Stimulated activated naive CD8-positive, alpha-beta T cell treated with anti-CD3 and anti-CD28 coated beads, Interleukin-15, amount 100 ng/mL, for 72 hours (primary cell): ENCODE results near the gene FKBP5.

ENCODE experiments used
- ATAC-seq: fragments of 150-1000 bp; cut with Tn5 transposase; 2 replicates; pipeline ENCODE4 v1.10.0; 2021; ENCODE audit warnings: mild to moderate bottlenecking, moderate library complexity
- DNase-seq, 2 donors: peaks; one replicate each; pipeline ENCODE4 v3.0.0; 2021 to 2022
- H3K27ac Mint-ChIP-seq, 2 donors: one replicate each; pipeline ENCODE4 v1.8.0; 2022; ENCODE audit warnings: mild to moderate bottlenecking in 2 of 2, mixed read lengths in 2 of 2, moderate library complexity in 2 of 2
- H3K27me3 Mint-ChIP-seq: one replicate; pipeline ENCODE4 v1.8.0; 2022; ENCODE audit warnings: mixed read lengths
- H3K4me1 Mint-ChIP-seq: one replicate; pipeline ENCODE4 v1.8.0; 2022; ENCODE audit warnings: mild to moderate bottlenecking, mixed read lengths
- H3K4me3 Mint-ChIP-seq, 2 donors: one replicate each; pipeline ENCODE4 v1.8.0; 2022; ENCODE audit warnings: mild to moderate bottlenecking in 2 of 2, mixed read lengths in 2 of 2, moderate library complexity in 1 of 2
- H3K9me3 Mint-ChIP-seq, 2 donors: one replicate each; pipeline ENCODE4 v1.8.0; 2022; ENCODE audit warnings: mixed read lengths in 2 of 2

The FKBP5 gene

DNA sequence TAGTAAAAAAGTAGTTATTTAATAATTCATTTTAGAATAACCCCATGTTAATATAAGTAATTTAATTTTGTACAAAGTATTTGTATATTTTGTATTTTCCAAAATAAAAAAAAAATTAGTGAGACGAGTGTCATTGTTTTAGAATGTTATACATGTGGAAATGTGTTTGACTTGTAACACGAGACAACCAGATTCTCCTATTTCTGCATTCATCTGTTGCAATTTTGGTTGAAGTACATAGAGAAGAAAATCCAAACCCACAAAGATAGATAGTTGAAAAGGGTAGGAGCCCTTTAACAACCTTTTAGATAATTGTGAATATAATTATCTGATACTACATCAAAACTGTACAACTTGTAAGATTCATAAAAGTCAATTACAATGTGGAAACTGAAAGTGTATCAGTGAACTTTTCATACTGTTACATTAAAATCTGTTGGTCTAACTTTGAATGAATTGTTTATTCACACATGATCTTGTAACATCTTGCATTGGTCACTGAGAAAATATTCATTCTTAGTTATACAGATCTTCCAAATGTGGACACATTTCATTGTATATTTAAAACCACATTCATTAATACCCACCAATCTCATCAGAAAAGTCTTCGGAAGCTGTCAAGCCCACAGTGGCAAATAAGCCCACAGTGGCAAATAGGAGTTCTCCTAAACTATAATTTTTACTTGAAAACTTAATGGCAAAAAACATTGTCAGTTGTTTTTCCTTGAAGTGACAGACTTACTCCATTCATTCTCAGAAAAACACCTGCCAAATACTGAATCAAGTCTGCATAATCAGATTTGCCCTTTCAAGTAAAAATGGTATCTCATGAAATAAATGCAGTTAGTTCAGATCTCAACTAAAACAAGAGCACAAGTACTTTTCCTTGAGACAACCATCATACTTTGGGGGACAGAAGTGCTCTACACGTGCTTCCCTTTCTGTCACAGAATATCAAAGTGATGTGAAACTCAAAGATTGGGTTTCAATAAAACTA lies 52.8 kb downstream of the FKBP5 start:
- H3K27me3 Mint-ChIP-seq, result no peaks in the 10 kb centered on the region
- H3K4me3 Mint-ChIP-seq, result peak overlapping the region; percentile 64 to 67
- no peak for ATAC-seq

DNA sequence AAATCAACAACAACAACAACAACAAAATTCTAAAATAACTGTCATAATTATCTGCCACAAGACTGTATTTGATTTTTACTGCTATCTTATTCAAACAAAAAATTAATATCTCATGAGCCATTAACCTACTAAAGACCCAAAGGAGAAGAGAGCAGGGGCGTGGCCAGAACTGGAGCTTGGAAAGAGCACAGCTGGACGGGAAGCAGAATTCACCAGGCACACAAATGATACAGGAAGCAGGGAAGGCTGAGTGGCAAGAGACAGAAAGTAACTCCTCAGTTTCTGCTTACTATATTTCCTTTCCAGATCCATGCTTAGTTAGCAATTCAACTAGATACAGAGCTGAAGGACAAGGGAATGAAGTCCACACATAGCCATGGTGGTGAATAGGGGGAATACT lies 54.4 kb downstream of the FKBP5 start:
- H3K4me1 Mint-ChIP-seq, result peaks cover 44% of the 10 kb centered on the region
- H3K4me3 Mint-ChIP-seq, result peak overlapping the region in 1 of 2 donors; percentile 1
- no peaks in the 10 kb centered on the region for H3K27me3 Mint-ChIP-seq
- peak overlapping the region in 1 of 2 donors; percentile 22 for H3K27ac Mint-ChIP-seq
- DNase-seq (no peak), ATAC-seq (no peak)
- H3K9me3 Mint-ChIP-seq, result no peaks in the 10 kb centered on the region

More for the DNA sequence above, 52.8 kb downstream of the FKBP5 start:
- no peak for DNase-seq
- Mint-ChIP-seq H3K27ac (peak overlapping the region; percentile 74 to 92), H3K4me1 (peaks cover 53% of the 10 kb centered on the region), H3K9me3 (no peaks in the 10 kb centered on the region)

DNA sequence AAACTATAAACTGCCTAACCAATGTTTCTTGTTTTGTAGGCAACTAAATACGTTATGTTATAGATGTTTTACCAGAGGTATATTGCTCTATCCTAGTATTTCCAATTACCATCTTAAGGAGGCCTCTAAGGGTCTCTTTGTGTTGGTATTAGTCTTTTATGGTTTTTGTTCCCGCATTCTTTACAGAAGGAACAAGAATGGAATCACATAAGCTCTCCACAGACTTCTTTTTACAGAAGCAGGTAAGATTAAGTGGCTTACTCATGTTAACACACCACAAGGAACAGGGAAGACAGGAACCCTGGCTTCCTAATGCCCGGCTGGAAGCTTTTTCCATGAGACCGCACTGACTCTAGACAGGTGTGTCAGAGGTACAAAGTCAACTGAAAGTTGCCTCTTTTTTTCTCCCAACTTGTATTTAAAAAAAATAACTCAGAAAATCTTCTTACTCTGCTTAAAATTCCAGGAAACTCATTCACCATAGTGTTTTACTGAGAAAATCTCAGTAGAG lies 55.1 kb downstream of the FKBP5 start:
- H3K27me3 Mint-ChIP-seq, result no peaks in the 10 kb centered on the region
- H3K9me3 Mint-ChIP-seq, result no peaks in the 10 kb centered on the region
- H3K4me1 Mint-ChIP-seq, result peaks cover 40% of the 10 kb centered on the region
- no peak overlapping the region for H3K4me3 Mint-ChIP-seq
- ATAC-seq, result no peak
- peak overlapping the region in 1 of 2 donors; percentile 59 for H3K27ac Mint-ChIP-seq
- DNase-seq, result no peak

DNA sequence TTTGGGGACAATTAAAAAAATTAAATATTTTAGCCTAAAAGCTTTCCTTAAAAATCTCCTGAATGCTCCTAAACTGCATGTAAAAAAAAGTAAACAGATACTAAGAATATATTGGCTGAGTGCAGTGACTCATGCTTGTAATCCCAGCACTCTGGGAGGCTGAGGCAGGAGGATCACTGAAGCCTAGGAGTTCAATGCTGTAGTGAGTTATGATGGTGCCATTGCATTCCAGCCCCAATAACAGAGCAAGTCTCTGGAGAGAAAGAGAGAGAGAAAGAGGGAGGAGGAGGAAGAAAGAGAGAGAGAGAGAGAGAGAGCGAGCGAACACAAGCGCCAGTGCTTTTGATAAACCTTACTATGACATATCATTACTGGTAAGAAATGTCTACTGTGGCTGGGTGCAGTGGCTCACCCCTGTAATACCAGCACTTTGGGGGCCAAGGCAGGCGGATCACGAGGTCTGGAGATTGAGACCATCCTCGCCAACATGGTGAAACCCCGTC lies 58.8 kb downstream of the FKBP5 start:
- no peak for ATAC-seq
- H3K27me3 Mint-ChIP-seq, result no peaks in the 10 kb centered on the region
- H3K9me3 Mint-ChIP-seq, result no peaks in the 10 kb centered on the region
- peak overlapping the region in 1 of 2 donors; percentile 73 for H3K27ac Mint-ChIP-seq
- H3K4me3 Mint-ChIP-seq, result no peak overlapping the region
- H3K4me1 Mint-ChIP-seq, result peaks cover 10% of the 10 kb centered on the region
- no peak for DNase-seq

DNA sequence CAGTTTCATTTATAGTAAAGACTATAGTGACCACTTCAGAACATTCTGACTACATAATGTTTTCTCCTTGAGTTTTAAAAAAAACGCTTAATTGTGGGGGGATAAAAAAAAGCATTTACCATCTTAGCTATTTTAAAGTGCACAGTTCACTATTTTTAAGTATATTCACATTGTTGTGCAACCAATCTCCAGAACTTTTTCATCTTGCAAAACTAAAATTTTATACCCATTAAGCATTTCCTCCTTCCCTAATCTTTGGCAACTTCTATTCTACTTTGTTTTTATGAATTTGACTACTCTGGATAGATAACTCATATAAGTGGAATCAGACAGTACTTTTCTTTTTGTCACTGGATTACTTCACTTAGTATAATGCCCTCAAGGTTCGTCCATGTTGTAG lies 62.3 kb downstream of the FKBP5 start:
- ATAC-seq, result no peak
- H3K9me3 Mint-ChIP-seq, result no peaks in the 10 kb centered on the region
- no peak overlapping the region for H3K27ac Mint-ChIP-seq

DNA sequence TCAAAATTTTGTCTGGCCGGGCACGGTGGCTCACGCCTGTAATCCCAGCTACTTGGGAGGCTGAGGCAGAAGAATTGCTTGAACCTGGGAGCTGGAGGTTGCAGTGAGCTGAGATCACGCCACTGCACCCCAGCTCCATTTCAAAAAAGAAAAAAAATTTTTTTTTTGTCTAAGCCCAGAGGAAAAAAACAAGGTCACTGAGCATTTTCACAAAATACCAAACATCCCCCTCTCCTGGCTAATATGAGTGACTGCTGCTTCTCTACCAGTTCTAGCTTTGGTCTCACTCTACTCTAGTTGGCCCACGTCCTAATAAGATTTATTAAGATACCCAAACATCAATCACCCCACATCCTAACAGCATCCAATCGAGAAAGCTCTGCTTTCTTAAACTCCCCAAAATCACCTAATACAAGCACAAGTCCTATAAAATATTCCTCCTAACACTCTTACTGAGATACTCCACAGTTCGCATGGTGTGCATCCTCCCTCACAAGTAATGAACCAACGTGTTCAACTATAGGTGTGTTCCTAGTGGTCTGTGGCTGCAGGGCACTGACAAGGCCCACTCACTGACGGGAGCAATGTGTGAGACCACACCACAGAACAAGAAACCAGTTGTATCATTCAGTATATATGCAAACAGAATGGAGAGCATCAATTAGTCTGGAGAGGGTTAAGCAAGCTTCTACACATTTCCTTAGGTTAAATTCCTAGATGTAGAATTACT lies 64.2 kb downstream of the FKBP5 start:
- no peak overlapping the region for H3K4me3 Mint-ChIP-seq
- H3K9me3 Mint-ChIP-seq, result no peaks in the 10 kb centered on the region
- peak; percentile 88 for ATAC-seq
- H3K4me1 Mint-ChIP-seq, result peaks cover 30% of the 10 kb centered on the region
- peak in 1 of 2 donors; percentile 25 for DNase-seq
- H3K27ac Mint-ChIP-seq, result peak overlapping the region; percentile 87 to 94
- H3K27me3 Mint-ChIP-seq, result no peaks in the 10 kb centered on the region

More for the DNA sequence above, 62.3 kb downstream of the FKBP5 start:
- no peak for DNase-seq
- no peaks in the 10 kb centered on the region for H3K27me3 Mint-ChIP-seq
- no peak overlapping the region for H3K4me3 Mint-ChIP-seq
- H3K4me1 Mint-ChIP-seq, result peaks cover 30% of the 10 kb centered on the region

DNA sequence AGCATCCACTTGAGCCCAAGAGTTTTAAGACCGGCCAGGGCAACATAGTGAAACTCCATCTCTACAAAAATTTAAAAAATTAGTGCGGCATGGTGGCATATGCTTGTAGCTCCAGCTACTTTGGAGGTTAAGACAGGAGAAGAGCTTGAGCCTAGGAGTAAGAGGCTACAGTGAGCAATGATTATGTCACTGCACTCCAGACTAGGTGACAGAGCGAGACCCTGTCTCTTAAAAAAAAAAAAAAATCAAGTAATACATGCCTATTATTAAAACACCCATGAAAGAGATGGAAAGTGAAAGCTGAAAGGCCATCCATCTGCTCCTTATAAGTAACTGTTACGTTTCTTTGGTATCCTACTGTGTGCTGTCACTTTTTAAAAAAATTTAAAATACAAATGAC lies 66.4 kb downstream of the FKBP5 start:
- Mint-ChIP-seq H3K9me3 (no peaks in the 10 kb centered on the region), H3K27me3 (no peaks in the 10 kb centered on the region)

DNA sequence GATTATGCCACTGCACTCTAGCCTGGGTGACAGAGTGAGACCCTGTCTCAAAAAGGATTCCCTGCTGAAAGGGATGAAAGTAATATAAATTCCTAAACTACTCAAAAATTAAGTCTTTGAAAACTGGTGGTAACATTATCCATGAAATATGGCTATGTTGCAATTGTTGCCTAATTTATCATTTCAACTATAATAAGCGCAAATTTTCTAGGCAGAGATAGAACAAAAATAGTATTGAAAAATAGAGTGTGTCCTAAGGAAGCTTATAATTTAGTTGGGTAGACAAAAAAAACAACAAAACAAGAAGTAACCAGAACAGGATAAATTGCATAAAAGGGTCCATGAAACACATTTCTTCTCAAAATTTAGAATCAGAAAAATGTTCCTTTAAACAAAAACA lies 68.0 kb downstream of the FKBP5 start:
- Mint-ChIP-seq H3K9me3 (no peaks in the 10 kb centered on the region), H3K4me1 (peaks cover 31% of the 10 kb centered on the region), H3K4me3 (no peak overlapping the region), H3K27ac (no peak overlapping the region), H3K27me3 (no peaks in the 10 kb centered on the region)
- no peak for DNase-seq
- ATAC-seq, result no peak

More for the DNA sequence above, 66.4 kb downstream of the FKBP5 start:
- H3K4me3 Mint-ChIP-seq, result no peak overlapping the region
- H3K27ac Mint-ChIP-seq, result peak overlapping the region in 1 of 2 donors; percentile 61
- ATAC-seq (no peak), DNase-seq (no peak)
- H3K4me1 Mint-ChIP-seq, result peaks cover 30% of the 10 kb centered on the region

DNA sequence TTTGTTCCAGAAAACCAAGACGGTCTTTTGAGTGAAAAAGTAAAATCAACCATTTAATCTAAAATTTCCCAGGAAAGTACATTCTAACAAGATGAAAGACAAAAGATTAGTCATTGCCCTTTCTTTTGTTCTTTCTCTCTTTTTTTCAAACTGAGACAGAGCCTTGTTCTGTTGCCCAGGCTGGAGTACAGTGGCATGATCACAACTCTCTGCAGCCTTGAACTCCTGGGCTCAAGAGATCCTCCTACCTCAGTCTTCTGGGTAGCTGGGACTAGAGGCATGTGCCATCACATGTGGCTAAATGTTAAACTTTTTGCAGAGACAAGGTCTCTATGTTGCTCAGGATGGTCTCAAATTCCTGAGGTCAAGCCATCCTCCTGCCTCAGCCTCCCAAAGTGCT lies 75.0 kb downstream of the FKBP5 start:
- DNase-seq (no peak), ATAC-seq (no peak)
- Mint-ChIP-seq H3K27ac (peak overlapping the region; percentile 62 to 72), H3K9me3 (peaks cover 7 to 12% of the 10 kb centered on the region in 2 donors), H3K27me3 (no peaks in the 10 kb centered on the region), H3K4me1 (peaks cover 66% of the 10 kb centered on the region), H3K4me3 (peak overlapping the region in 1 of 2 donors; percentile 5)

DNA sequence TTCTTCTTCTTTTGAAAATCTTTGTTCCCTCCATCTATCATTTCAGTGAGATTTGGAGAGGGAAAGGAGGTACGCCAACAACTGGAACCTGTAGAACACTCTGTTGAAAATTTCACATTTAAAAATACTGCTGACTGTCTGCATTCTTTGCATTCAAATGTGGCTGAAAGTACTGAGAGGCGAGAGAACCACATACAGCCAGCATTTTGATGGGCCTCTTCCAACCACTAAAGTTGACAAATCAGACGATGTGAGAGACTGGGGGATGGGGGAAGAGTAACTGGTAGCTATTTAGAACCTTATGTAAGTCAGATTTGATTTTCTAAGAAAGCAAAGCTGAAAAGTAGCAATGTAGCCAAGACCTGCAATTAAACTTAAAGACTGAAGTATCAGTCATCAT lies 77.5 kb downstream of the FKBP5 start:
- H3K9me3 Mint-ChIP-seq, result peaks cover 7 to 12% of the 10 kb centered on the region in 2 donors
- ATAC-seq, result peak; percentile 99
- H3K27me3 Mint-ChIP-seq, result no peaks in the 10 kb centered on the region
- peak overlapping the region in 1 of 2 donors; percentile 15 for H3K27ac Mint-ChIP-seq
- peak; percentile 48 to 52 for DNase-seq
- H3K4me3 Mint-ChIP-seq, result peak overlapping the region; percentile 71 to 72
- peaks cover 84% of the 10 kb centered on the region for H3K4me1 Mint-ChIP-seq

DNA sequence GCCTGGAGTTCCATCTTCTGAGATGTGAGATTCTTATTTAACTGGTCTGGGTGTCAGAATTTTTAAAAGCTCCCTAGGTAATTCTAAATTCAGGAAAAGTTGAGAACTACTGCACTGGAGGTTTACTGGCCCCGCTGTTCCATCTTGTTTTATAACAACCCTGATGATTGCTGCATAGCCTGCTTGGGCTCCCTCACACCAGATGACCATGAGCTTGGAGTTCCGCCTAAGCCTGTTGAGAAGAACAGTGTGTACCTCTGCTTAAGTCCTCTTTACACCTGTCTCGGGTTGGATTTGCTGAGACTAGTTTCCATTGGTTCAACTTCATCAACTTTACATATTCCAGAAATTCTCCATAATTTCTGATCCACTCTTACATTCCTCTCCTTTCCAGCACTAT lies 77.9 kb downstream of the FKBP5 start:
- no peak for DNase-seq
- peaks cover 88% of the 10 kb centered on the region for H3K4me1 Mint-ChIP-seq

DNA sequence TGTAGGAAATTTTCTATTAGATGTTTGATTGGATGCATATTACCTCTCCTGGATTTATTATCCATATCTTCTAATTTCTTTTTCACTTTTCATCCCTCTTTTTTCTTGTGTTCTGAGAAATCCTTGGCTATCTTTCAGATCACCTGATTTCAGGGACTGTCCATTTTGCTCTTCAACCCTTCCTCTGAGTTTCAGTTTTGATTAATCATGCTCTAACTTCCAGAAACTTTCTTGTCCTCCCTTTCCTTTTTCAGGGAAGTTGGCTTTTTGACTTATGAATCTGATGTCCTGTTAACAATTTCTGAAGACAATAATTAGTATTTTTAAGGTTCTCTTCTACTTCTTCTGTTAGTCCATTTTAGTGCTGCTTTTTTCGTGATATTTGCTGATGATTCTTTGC lies 79.1 kb downstream of the FKBP5 start:
- Mint-ChIP-seq H3K4me1 (peaks cover 81% of the 10 kb centered on the region), H3K27ac (no peak overlapping the region), H3K27me3 (no peaks in the 10 kb centered on the region), H3K9me3 (peaks cover 7 to 12% of the 10 kb centered on the region in 2 donors), H3K4me3 (no peak overlapping the region)
- ATAC-seq (no peak), DNase-seq (no peak)

More for the DNA sequence above, 77.9 kb downstream of the FKBP5 start:
- no peak for ATAC-seq
- Mint-ChIP-seq H3K27me3 (no peaks in the 10 kb centered on the region), H3K4me3 (peak overlapping the region; percentile 71 to 72), H3K27ac (no peak overlapping the region), H3K9me3 (peaks cover 7 to 12% of the 10 kb centered on the region in 2 donors)

DNA sequence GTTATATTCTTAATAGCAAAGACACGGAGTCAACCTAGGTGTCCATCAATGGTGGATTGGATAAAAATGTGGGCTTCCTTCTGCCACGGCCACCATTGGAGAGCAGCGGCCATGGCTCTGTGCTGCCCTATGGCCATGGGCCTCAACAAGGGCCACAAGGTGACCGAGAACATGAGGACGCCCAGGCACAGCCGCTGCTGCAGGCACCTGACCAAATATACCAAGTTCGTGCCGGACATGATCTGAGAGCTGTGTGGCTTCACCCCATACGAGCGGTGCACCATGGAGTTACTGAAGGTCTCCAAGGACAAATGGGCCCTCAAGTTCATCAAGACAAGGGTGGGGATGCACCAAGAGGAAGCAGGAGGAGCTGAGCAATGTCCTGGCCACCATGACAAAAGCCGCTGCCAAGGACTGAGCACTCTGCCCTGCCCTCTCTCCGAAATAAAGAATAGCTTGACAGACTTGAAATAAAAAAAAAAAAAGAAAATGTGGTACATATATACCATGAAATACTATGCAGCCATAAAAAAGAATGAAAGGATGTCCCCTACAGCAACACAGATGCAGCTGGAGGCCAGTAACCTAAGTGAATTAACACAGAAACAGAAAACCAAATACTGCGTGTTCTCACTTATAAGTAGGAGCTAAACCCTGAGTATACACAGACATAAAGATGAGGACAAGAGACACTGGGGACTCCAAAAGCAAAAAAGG lies 81.0 kb downstream of the FKBP5 start:
- H3K27me3 Mint-ChIP-seq, result no peaks in the 10 kb centered on the region
- H3K9me3 Mint-ChIP-seq, result peaks cover 7 to 9% of the 10 kb centered on the region in 2 donors
- peaks cover 79% of the 10 kb centered on the region for H3K4me1 Mint-ChIP-seq
- ATAC-seq (no peak), DNase-seq (no peak)
- H3K27ac Mint-ChIP-seq, result peak overlapping the region in 1 of 2 donors; percentile 42
- H3K4me3 Mint-ChIP-seq, result no peak overlapping the region

DNA sequence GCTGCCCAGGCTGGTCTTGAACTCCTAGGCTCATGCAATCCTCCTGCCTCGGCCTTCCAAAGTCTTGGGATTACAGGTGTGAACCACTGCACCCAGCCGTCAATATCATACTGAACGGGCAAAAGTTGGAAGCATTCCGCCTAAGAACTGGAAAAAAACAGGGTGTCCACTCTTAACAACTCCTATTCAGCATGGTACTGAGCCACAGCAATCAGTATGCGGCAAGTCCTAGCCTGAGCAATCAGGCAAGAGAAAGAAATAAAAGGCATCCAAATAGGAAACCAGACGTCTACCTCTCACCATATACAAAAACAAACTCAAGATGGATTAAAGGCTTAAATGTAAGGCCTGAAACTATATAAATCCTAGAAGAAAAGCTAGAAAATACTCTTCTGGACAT lies 83.1 kb downstream of the FKBP5 start:
- peaks cover 79% of the 10 kb centered on the region for H3K4me1 Mint-ChIP-seq
- no peaks in the 10 kb centered on the region for H3K27me3 Mint-ChIP-seq
- peak overlapping the region in 1 of 2 donors; percentile 67 for H3K27ac Mint-ChIP-seq
- DNase-seq (no peak), ATAC-seq (no peak)
- no peak overlapping the region for H3K4me3 Mint-ChIP-seq
- H3K9me3 Mint-ChIP-seq, result no peaks in the 10 kb centered on the region
